Vagina (tissue), 2 donors: Measurements from ENCODE around the gene SIRPA.

Experiments used
- CTCF ChIP-seq, 3 experiments: fragments of 450-650 bp in 2 of 3; fragments of 200-600 bp in 1 of 3; sonication (generic) in 1 of 3; IDR thresholded peaks; one replicate each; pipeline ENCODE4 v1.5.1; 2017 to 2019; ENCODE audit warnings: antibody characterized with exemption in 3 of 3, mild to moderate bottlenecking in 2 of 3, moderate library complexity in 2 of 3
- POLR2AphosphoS5 ChIP-seq, 2 donors: sonication (generic); formaldehyde crosslinking; IDR thresholded peaks; one replicate each; pipeline ENCODE4 v1.9.0; 2017; ENCODE audit warnings: antibody characterized with exemption in 2 of 2, mild to moderate bottlenecking in 2 of 2, low read depth in 1 of 2; ENCODE audit not compliant: insufficient read depth in 1 of 2

- TF ChIP-seq CTCF (IDR thresholded peaks at IDR 0.05): no peak
- TF ChIP-seq POLR2AphosphoS5 (IDR thresholded peaks at IDR 0.05; ENCODE audit: insufficient read depth in 1 of 2, low read depth in 1 of 2): no peak
Observed at GRCh38 chr20:1863296-1863695, 31.9 kb upstream of the SIRPA start.
